SK-MEL-5 (cell line): Measurements from ENCODE around the gene CDK16. TPM values are rescaled to one million over a fixed set of nuclear protein-coding genes. Genes with fewer than 3 reads are reported as not detected.

ENCODE experiments used
- DNase-seq: peaks from one replicate; pipeline ENCODE4 v3.0.0-alpha.2; 2016; ENCODE audit warnings: low read depth, low spot score
- in situ Hi-C: cut with HindIII; loops from 2 replicates; pipeline ENCODE4 v1.10.0; 2016; ENCODE audit warnings: low sequenced_read_pairs, high pct_unique_total_duplicates, low pct_unique_long_range_greater_than_20kb
- total RNA-seq: library from RNA; depleted of rRNA; stranded (reverse); fragments of >200 nt; shearing (Covaris generic); gene quantifications from 2 replicates; pipeline ENCODE4 v1.2.3, GENCODE V29; 2014

Gene CDK16
- total RNA-seq, 1 experiment from 2014 or later: 95.4 TPM

DNA sequence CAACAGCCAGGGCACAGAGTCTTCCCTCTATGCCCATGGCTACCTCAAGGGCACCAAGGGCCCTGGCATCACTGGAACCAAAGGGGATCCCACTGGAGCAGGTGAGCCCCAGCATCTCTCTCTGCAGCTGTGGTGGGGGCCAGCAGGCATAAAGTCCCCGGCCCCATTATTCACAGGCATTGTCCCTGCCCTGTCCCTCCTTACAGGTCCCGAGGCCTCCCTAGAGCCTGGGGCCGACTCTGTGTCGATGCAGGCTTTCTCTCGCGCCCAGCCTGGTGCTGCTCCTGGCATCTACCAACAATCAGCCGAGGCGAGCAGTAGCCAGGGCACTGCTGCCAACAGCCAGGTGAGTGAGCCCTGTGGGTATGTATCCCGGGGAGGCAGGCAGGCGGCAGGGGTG lies 37.2 kb upstream of the CDK16 start:
- in situ Hi-C loops: no loop called here
- DNase-seq: no peak

GRCh38 chrX:47182106-47182700 lies 36.3 kb upstream of the CDK16 start:
- in situ Hi-C loops: no loop called here
- no peak for DNase-seq

DNA sequence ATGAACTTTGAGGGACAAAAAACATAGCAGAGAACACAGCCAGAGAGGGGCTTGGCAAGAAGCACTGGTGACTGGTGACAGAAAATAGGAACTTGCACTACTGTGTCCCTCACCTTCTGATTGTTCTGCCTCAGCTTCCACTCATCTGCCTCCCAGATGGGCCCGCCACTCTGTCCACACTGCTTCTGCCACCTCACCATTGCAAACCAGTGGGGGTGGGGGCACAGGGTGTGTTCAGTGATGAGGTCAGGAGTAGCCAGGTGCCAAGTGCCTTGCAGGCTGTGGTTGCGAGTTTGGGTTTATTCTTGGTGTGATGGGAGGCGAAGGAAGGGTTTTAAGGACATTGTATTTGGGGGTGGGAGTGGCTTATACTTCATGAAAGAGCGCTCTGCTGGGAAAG lies 34.0 kb upstream of the CDK16 start:
- in situ Hi-C loops: no loop called here
- DNase-seq: no peak

DNA sequence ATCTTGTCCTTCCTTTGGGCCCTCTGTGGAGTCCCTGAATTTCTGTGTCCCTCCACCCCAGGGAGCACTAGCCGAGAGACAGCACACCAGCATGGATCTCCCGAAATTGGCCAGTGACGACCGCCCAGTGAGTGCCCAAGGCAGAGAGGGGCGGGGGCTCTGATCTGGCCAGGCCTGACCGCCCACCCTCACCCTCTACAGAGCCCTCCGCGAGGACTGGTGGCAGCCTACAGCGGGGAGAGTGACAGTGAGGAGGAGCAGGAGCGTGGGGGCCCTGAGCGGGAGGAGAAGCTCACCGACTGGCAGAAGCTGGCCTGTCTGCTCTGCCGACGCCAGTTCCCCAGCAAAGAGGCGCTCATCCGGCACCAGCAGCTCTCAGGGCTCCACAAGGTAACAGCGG lies 33.2 kb upstream of the CDK16 start:
- in situ Hi-C loops: no loop called here
- DNase-seq: no peak

DNA sequence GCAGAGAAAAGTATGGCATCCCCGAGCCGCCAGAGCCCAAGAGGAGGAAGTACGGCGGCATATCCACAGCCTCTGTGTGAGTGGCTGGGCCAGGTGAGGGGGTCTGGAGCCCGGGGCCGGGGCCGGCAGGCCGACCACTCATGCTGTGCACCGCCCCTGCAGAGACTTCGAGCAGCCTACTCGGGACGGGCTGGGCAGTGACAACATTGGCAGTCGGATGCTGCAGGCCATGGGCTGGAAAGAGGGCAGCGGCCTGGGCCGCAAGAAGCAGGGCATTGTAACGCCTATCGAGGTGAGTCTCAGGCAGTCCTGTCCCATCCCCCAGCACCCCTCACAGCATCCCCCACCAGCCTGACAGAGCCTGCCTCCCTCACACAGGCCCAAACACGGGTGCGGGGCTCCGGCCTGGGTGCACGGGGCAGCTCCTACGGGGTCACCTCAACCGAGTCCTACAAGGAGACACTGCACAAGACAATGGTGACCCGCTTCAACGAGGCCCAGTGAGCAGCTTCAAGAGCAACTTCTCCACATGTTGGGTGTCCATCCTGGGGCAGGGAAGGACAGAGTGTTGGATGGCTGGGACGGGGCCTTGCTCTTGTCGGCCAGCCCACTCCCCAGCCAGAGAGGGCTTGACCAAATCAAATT lies 32.3 kb upstream of the CDK16 start:
- in situ Hi-C loops: no loop called here

GRCh38 chrX:47187106-47187677 lies 31.3 kb upstream of the CDK16 start:
- no peak for DNase-seq
- in situ Hi-C loops: no loop called here

More for the DNA sequence above, 32.3 kb upstream of the CDK16 start:
- DNase-seq: no peak

GRCh38 chrX:47189906-47190305 lies 28.6 kb upstream of the CDK16 start:
- DNase-seq: no peak
- in situ Hi-C loops: no loop called here

- in situ Hi-C loops: no loop called here
- peak; percentile 93 for DNase-seq
These were observed 27.8 kb upstream of the CDK16 start for GRCh38 chrX:47190445-47191269.

GRCh38 chrX:47191331-47191730 lies 27.1 kb upstream of the CDK16 start:
- in situ Hi-C loops: no loop called here
- DNase-seq: no peak

GRCh38 chrX:47191806-47192401 lies 26.6 kb upstream of the CDK16 start:
- no peak for DNase-seq
- in situ Hi-C loops: no loop called here

DNA sequence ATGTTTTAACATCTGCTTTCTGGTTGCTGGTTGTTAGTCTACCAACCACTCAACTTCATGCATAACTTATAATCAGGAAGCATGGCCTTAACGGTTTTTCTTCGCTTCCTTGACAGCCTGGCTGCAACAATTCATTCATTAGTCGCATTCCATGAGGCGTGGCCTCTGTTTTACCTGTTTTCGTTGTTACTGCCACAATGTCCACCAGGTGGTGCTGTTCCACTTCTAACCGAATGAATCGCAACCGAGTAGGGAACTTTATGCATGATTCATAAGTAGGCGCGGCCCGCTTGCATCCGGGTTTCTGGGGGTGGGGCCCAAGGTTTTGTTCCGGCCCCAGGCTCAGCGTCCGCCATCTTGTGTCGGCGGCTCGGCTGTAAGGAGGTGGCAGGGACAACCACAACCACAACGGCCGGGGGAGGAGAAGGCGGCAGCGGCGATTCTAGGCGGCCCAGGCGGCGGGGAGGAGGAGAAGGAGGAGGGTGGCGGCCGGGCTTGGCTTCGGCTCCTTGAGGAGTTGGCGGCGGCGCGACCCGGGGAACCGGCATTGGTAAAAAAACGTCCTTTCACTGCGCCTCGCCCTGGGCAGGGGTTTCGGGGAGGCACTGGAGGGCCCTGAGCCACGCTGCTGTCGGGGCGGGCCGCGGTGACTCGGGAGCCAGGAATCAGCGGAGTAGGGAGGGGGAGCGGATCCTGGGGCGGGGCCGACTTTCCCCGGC lies 24.8 kb upstream of the CDK16 start, which contains the start of gene UBA1:
Gene UBA1 (plus strand): TSS at position 355 of the 719 bp plus-strand sequence. CDS start 4,974 bp downstream, outside the sequence.
- peak; percentile 95 for DNase-seq
- in situ Hi-C loops: no loop called here

GRCh38 chrX:47194194-47194787 lies 24.2 kb upstream of the CDK16 start:
- in situ Hi-C loops: no loop called here
- no peak for DNase-seq

- no peak for DNase-seq
- in situ Hi-C loops: no loop called here
These were observed 22.4 kb upstream of the CDK16 start for GRCh38 chrX:47196098-47196497.

DNA sequence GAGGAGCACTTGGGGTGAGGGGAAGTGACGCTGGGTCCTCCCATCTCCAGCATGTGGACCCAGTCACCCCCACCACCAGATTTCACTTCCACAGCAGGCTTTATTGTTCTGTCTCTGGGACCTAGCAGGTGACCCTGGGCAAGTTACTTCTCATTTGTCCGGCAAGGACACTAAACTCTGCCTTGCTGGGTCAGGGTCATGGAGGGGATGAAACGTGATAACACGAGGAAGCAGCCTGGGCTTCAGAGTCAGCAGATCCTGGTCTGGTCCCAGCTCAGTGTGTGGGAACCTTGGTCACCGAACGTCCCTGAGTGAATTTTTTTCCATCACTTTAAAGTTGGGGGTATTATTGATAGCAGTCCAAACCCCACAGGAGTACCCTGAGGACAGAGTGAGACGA lies 21.0 kb upstream of the CDK16 start:
- no peak for DNase-seq
- in situ Hi-C loops: no loop called here

- in situ Hi-C loops: no loop called here
- no peak for DNase-seq
These were observed 20.3 kb upstream of the CDK16 start for GRCh38 chrX:47198026-47198686.

GRCh38 chrX:47198687-47199080 lies 19.8 kb upstream of the CDK16 start:
- DNase-seq: no peak
- in situ Hi-C loops: no loop called here

DNA sequence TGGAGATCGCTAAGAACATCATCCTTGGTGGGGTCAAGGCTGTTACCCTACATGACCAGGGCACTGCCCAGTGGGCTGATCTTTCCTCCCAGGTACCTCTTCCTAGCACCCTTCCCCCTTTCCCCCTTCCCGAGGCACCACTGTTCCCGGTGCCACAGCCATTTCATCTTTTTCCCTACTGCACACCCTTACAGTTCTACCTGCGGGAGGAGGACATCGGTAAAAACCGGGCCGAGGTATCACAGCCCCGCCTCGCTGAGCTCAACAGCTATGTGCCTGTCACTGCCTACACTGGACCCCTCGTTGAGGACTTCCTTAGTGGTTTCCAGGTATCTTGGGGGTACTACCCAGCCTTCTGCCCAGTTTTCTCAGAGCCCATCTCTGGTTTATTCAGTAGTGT lies 19.2 kb upstream of the CDK16 start:
- DNase-seq: no peak
- in situ Hi-C loops: no loop called here
